ENCODE measurements around the gene NEK2. TPM values are rescaled to one million over a fixed set of nuclear protein-coding genes. Genes with fewer than 3 reads are reported as not detected.
"Not testable (repeated sequence)": the region's sequence is repeated elsewhere in the genome, so short reads cannot be mapped to it uniquely, and the experiment has no call there.

Gene NEK2
- polyA plus RNA-seq, 10 donors, result 3.9 to 9.9 (median 7.2) TPM

DNA sequence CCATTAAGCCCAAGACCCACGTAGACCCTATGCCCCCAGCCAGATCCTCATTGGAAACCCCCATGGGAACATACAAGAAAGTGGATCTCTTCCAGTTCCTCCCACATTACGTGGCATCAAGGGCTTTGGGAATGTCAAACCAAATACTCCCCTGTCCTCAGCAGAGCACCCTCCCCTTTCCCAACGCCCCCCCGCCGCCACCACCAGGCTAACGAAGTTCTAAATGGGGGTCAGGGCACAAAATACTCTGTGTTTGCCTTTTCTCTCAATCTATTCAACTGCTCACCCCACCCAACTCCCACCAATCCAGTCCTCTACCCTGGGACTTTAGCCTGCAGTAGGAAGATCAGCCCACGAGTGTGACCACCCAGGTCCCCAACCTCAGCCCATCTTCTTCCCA, 24.5 kb downstream of the NEK2 start:
- DNase-seq, result no peak

DNA sequence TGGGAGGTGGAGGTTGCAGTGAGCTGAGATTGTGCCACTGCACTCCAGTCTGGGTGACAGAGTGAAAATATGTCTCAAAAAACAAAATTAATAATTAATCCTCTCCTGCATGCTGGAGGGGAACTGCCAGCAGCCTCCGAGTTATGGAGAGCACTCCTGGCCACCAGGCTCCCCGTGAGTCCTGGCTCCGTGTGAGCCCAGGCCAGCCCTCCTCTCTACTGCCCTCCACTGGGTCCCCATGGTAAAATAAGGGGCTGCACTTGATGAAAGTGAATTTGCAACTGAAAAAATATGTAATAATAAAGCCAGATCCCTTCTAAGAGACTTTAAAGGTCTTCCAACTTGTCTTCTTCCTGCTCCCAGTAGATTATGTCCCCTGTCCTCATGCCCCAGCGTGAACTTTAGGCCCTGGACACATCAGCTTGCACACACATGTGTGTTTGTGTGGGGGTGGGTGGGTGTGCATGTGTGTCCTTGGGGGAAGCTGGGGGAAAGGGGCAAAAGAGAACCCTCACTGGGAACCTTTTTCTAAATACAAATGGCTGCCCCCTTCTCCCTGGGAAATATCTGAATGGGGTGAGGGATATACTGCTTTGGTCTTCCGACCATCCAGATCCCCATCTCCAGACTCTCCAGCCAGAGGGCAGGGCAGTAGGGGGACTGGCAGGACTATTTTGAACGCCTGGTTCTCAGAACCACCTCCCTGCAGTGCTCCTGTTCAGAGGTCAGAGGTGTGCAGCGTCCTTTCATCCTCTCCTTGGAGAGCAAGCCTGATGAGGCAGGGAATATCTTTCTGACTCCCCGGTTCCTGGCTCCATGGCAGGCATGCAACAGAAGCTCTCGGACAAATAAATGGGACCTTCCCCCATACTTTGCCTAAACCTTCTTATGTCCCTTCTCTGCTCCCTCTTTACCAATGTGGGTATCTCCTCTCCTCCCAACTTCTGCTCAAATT, 26.2 kb downstream of the NEK2 start:
- DNase-seq, result peak in 1 of 3 donors; percentile 34

DNA sequence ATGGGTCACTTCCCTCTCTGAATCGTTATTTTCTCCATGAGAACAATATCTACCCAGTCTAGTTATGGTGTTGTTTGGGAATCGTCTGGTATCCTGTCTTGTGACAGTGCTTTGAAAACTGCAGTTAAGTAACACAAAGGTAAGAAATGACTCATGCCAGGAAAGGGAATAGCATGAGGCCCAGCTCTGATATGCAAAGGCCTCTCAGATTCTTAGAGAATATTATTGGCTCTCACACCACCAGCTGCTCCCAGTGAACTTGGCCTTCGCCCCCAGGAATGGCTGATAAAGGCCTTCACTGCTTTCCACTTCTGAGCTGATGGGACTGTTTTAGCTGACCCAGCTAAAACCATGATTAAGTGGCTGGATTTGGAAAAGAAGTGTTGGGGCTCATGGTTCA, 27.1 kb downstream of the NEK2 start:
- no peak for DNase-seq

GRCh38 chr1:211647711-211648121, 27.7 kb downstream of the NEK2 start:
- DNase-seq, result no peak

DNA sequence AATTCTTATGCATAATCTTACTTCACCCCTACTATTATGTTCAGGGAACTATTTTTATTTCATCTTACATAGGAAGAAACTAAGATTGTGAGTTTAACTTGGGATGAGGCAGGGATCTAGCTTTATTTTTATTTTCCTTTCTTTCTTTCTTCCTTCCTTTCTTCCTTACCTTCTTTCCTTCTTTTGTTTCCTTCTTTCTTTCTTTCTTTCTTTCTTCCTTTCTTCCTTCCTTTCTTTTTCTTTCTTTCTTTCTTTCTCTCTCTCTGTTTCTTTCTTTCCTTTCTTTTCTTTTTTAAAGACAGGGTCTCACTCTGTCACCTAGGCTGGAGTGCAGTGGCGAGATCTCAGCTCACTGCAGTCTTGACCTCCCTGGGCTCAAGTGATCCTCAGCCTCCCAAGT, 28.9 kb downstream of the NEK2 start:
- DNase-seq, result no peak

DNA sequence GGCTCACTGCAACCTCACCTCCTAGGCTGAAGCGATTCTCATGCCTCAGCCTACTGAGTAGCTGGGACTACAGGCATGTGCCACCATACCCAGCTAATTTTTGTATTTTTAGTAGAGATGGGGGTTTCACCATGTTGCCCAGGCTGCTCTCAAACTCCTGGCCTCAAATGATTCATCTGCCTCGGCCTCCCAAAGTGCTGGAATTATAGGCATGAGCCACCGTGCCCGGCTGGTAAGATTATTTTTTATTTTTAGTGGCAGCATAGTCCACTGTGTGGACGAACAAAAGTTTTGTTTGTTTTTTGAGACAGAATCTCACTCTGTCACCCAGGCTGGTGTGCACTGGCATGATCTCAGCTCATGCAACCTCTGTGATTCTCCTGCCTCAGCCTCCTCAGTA, 29.8 kb downstream of the NEK2 start:
- not testable (repeated sequence) for DNase-seq

GRCh38 chr1:211644653-211645052, 30.8 kb downstream of the NEK2 start:
- DNase-seq, result no peak

- peak in 1 of 3 donors; percentile 44 for DNase-seq
Observed at GRCh38 chr1:211643324-211644212, 31.9 kb downstream of the NEK2 start.

- no peak for DNase-seq
Observed at GRCh38 chr1:211642870-211643269, 32.6 kb downstream of the NEK2 start.

GRCh38 chr1:211641942-211642341, 33.5 kb downstream of the NEK2 start:
- DNase-seq, result no peak

DNA sequence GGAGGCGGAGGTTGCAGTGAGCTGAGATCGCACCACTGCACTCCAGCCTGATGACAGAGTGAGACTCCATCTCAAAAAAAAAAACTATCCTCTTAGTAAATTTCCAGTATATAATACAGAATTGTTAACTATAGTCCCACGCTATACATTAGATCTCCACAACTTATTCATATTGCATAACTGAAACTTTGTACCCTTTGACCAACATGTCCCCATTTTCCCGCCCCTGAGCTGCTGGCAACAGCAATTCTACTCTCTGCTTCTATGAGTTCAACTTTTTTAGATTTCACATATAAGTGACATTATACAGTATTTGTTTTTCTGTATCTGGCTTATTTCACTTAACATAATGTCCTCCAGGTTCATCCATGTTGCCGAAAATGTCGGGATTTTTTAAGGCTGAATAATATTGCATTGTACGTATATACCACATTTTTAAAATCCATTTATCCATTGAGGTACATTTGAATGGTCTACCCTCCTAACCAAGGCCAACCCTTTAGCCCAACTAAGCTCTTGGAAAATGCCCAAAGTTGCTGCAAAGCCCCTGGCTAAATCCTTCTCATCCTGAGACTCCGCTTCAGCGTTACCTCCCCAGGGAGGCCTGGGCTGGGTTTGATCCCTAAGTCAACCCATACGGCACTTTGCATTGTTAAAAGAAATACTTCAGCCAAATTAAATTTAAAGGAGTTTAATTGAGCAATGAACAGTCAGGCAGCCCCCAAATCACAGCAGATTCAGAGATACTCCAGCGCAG, 34.2 kb downstream of the NEK2 start:
- no peak for DNase-seq

GRCh38 chr1:211640301-211640630, 35.2 kb downstream of the NEK2 start:
- DNase-seq, result no peak

DNA sequence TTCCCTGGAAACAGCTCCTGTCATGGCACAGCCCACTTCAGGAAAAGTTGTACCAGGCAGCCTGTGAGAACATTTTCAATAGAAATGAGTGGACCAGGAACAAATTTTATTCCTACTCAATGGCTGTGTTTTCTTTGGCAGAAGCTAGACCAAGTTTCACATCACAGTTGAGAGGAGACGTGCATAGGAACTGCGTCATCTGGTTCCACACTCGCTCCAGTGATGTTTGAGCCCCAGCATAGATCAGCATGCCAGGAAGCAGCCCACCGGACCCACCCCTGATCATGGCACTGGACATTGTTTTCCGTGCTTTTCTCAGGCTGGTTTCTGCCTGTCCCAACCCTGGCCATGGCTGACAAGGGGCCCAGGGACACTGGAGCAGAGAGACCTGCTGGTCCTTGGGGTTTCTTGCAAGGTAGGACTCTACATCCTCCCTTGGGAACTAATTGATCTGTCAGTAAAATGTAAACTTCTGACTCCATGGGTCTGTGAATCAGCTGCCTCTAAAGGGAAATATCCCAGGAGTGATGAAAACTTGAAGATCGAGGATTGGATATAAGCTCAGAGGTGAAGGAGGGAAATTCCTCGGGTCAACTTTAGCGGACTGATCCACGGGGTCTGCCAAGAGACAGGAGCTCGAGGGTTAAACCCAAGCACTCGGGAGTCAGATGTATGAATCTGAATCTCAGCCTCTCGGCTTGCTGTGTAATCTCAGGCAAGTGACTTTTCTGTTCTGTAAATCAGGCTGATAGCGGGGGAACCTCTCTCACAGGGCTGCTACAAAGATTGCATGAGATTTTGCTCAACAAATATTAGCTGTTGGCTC, 35.7 kb downstream of the NEK2 start:
- peak in 1 of 3 donors; percentile 86 for DNase-seq

DNA sequence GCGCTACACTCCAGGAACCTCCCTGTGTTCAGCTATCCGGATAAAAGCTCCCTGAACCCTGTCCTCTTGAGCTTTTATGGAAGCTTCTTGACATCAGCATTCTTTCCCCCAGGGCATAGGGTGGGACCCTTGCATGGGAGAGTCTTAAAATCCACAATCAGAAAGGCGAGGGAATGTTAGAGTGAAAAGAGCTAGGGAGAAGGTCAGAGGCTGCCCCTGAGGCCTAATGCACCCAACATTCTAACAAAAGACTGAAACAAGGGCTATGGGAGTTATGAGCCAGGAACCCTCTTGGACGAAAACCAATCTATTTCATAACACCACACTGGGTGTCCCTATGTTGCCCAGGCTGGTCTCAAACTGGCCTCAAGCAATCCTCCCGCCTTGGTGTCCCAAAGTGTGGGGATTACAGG, 36.7 kb downstream of the NEK2 start:
- no peak for DNase-seq

DNA sequence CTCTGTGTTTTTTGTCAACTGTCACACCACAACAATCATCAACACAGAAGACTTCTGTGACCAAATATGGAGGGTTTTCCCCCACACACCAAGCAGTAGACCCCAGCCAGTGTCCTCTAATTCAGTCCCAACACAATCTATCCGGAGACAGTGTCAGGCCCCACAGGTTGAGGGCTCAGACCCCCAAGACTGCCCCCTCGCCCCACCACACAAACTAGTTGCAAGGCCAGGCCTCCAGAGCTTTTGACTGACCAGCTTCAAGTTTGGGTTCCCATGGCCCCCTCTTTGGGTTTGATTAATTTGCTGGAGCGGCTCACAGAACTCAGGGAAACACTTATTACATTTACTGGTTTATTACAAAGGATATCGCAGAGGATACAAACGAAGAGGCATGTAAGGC, 37.2 kb downstream of the NEK2 start:
- DNase-seq, result no peak

DNA sequence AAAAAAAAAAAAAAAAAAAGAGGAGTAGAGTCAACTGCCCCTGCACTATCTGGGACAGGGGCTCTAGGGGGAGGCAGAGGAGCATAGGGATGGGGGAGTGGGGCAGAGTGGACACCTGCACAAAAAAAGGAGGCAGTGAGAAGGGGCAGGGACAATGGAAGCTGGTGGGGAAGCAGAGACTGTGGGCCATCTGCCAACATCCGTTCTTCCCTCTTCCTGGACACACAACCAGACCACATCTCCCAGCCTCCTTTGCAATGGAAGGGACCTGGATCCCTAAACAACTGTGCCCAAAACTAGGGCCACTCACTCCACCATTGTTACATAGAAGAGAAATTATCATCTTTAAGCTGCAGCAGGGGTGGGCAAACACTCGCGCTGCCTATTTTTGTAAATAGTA, 38.4 kb downstream of the NEK2 start:
- DNase-seq, result no peak

- DNase-seq, result not testable (repeated sequence)
Observed at GRCh38 chr1:211636575-211637029, 38.8 kb downstream of the NEK2 start.

DNA sequence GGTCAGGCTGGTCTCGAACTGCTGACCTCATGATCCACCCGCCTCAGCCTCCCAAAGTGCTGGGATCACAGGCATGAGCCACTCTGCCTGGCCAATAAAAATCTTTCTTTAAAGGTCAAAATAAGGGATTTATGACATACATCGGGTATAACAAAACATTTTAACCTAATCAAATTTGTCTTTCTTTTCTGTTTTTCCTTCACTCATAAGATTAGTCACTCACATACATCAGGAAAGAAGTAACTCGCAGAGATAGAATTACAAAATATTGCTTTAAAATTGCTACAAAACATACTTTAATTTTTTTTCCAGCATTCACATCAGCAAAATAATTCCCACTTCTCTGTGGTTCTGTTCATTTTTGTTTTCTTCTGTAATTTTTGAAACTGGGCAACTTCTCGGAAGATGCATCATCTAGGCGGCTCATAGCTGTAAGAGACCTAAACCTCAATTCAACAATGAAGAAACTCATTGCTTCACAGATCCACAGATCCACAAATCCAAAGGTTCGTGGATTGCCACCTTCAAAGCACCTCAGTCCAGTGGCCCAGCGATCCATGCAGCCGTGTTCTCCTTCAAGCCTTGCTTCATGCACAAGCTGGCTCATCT, 39.7 kb downstream of the NEK2 start:
- DNase-seq, result no peak

- no peak for DNase-seq
Observed at GRCh38 chr1:211634931-211635330, 40.5 kb downstream of the NEK2 start.

GRCh38 chr1:211634461-211634860, 41.0 kb downstream of the NEK2 start:
- no peak for DNase-seq

DNA sequence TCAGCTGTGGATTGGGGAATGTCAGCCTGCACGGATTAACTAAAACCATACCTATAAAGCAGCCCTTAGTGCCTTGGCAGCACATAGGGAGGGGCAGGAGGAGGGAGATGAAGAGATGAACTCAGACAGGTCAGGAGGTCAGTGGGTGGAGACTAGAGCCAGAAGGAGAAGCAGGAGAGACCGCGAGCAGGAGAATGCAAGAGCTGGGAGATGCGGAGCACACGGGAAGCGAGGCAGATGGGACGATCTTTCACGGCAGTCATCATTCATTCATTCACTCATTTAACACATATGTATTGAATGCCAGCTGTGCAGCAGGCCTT, 41.9 kb downstream of the NEK2 start:
- no peak for DNase-seq
